HEK293 (cell line): Measurements from ENCODE around the gene B3GALT5.
A peak's percentile ranks its signal among the peaks of the same experiment; 100 is the strongest.
"Not testable (repeated sequence)": the region's sequence is repeated elsewhere in the genome, so short reads cannot be mapped to it uniquely, and the experiment has no call there.

Experiments
- CTCF ChIA-PET: fragments of 350-600 bp; formaldehyde crosslinking; extraction: SDS; loops from one replicate; lab custom pipeline; 2021; ENCODE audit warnings: antibody characterized with exemption; lab: Yijun Ruan, JAX
- POLR2A ChIA-PET: fragments of 300-600 bp; formaldehyde crosslinking; extraction: SDS; loops from one replicate; lab custom pipeline; 2020; ENCODE audit warnings: antibody characterized with exemption, inconsistent platforms; lab: Yijun Ruan, JAX
- H3K27ac ChIP-seq: fragments of 200-500 bp; sonication (Bioruptor generic); 2 replicates; pipeline ENCODE4 v1.5.1; 2014; ENCODE audit warnings: low read depth, low read length, control low read depth, inconsistent platforms; ENCODE audit errors: extremely low read depth
- H3K36me3 ChIP-seq, 2 experiments: fragments of 200-500 bp in 1 of 2; sonication (Bioruptor generic) in 1 of 2; 1 replicate in 1 of 2; 2 replicates in 1 of 2; pipeline ENCODE4 v1.5.1; 2014 to 2017; ENCODE audit warnings: inconsistent platforms in 2 of 2, low read length in 2 of 2; ENCODE audit not compliant: control insufficient read depth in 2 of 2, insufficient read depth in 1 of 2
- H3K4me1 ChIP-seq: fragments of 200-500 bp; sonication (Bioruptor generic); 2 replicates; pipeline ENCODE4 v1.5.1; 2014; ENCODE audit warnings: mild to moderate bottlenecking, low read length, inconsistent platforms; ENCODE audit not compliant: control insufficient read depth, insufficient read depth
- H3K4me3 ChIP-seq: 2 replicates; pipeline ENCODE4 v1.5.1; 2011; ENCODE audit warnings: low read depth, mild to moderate bottlenecking, control low read depth, low read length, moderate library complexity
- H3K9me3 ChIP-seq: fragments of 200-500 bp; sonication (Bioruptor generic); 2 replicates; pipeline ENCODE4 v1.5.1; 2014; ENCODE audit warnings: low read depth, low read length, inconsistent platforms; ENCODE audit not compliant: control insufficient read depth, insufficient read depth
- EGR2 ChIP-seq: fragments of 450-650 bp; formaldehyde crosslinking; IDR thresholded peaks from 2 replicates; pipeline ENCODE4 v1.5.1; 2016; ENCODE audit warnings: low read depth, missing biosample characterization, missing genetic modification characterization
- HOXC10 ChIP-seq: sonication (generic); formaldehyde crosslinking; IDR thresholded peaks from 2 replicates; pipeline ENCODE4 v1.8.1; 2023; ENCODE audit warnings: mild to moderate bottlenecking, missing genetic modification reagents
- KLF9 ChIP-seq: fragments of 450-650 bp; formaldehyde crosslinking; IDR thresholded peaks from 2 replicates; pipeline ENCODE4 v1.5.1; 2016; ENCODE audit warnings: missing biosample characterization, missing genetic modification characterization, low read depth
- ZNF121 ChIP-seq: fragments of 450-650 bp; formaldehyde crosslinking; IDR thresholded peaks from 2 replicates; pipeline ENCODE4 v1.5.1; 2016; ENCODE audit warnings: missing biosample characterization, missing genetic modification characterization
- ZNF146 ChIP-seq: fragments of 450-650 bp; formaldehyde crosslinking; IDR thresholded peaks from 2 replicates; pipeline ENCODE4 v1.5.1; 2016; ENCODE audit warnings: missing biosample characterization, missing genetic modification characterization
- ZNF366 ChIP-seq: fragments of 450-650 bp; formaldehyde crosslinking; conservative IDR thresholded peaks from 2 replicates; pipeline ENCODE4 v1.5.1; 2016; ENCODE audit warnings: missing biosample characterization, missing genetic modification characterization
- ZNF596 ChIP-seq: fragments of 450-650 bp; IDR thresholded peaks from 2 replicates; pipeline ENCODE4 v1.5.0; 2018; ENCODE audit warnings: missing biosample characterization, mild to moderate bottlenecking, missing genetic modification characterization, moderate library complexity
- ZNF624 ChIP-seq: fragments of 450-650 bp; formaldehyde crosslinking; IDR thresholded peaks from 2 replicates; pipeline ENCODE4 v1.5.1; 2017; ENCODE audit warnings: missing biosample characterization, missing genetic modification characterization
- ZNF658 ChIP-seq: fragments of 450-650 bp; formaldehyde crosslinking; IDR thresholded peaks from 2 replicates; pipeline ENCODE4; 2016; ENCODE audit warnings: missing biosample characterization, missing genetic modification characterization
- ZNF701 ChIP-seq: fragments of 450-650 bp; formaldehyde crosslinking; IDR thresholded peaks from 2 replicates; pipeline ENCODE4 v1.5.1; 2016; ENCODE audit warnings: missing biosample characterization, missing genetic modification characterization
- ZNF776 ChIP-seq: fragments of 450-650 bp; formaldehyde crosslinking; IDR thresholded peaks from 2 replicates; pipeline ENCODE4 v1.5.0; 2017; ENCODE audit warnings: missing biosample characterization, missing genetic modification characterization, borderline replicate concordance
- TF ChIP-seq, protein P1 (sequence below): fragments of 450-650 bp; formaldehyde crosslinking; IDR thresholded peaks from 2 replicates; pipeline ENCODE4 v1.5.1; 2016; ENCODE audit warnings: missing biosample characterization, missing genetic modification characterization
- TF ChIP-seq, protein P2 (sequence below): fragments of 450-650 bp; formaldehyde crosslinking; IDR thresholded peaks from 2 replicates; pipeline ENCODE4 v1.5.1; 2016; ENCODE audit warnings: missing biosample characterization, missing genetic modification characterization
- TF ChIP-seq, protein P3 (sequence below): IDR thresholded peaks from 2 replicates; pipeline ENCODE4 v1.6.1; 2011; ENCODE audit warnings: mild to moderate bottlenecking, low read depth, low read length, borderline replicate concordance

The B3GALT5 gene

DNA sequence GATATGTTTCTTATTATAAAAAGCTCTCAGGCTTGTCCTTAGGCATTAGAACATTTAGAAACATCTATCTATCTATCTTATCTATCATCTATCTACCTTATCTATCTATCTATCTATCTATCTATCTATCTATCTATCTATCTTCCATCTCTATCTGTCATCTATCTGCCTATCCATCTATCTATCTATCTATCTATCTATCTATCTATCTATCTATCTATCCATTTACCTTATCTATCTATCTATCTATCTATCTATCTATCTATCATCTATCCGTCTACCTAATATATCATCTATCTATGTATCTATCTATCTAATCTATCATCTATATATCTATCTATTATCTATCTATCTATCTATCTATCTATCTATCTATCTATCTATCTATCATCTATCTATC lies 77.1 kb downstream of the B3GALT5 start:
- H3K27ac ChIP-seq, H3K9me3 ChIP-seq, H3K4me3 ChIP-seq, H3K4me1 ChIP-seq, POLR2A ChIA-PET, H3K36me3 ChIP-seq: not testable (repeated sequence)
- CTCF ChIA-PET: interaction anchor here (0.6 kb wide), 2 partner anchors 23 to 158 kb away, joined by 3 read pairs; no protein-coding TSS in a partner anchor
- TF ChIP-seq ZNF366: peak; percentile 35; the same call in 1 of the 2 replicates

DNA sequence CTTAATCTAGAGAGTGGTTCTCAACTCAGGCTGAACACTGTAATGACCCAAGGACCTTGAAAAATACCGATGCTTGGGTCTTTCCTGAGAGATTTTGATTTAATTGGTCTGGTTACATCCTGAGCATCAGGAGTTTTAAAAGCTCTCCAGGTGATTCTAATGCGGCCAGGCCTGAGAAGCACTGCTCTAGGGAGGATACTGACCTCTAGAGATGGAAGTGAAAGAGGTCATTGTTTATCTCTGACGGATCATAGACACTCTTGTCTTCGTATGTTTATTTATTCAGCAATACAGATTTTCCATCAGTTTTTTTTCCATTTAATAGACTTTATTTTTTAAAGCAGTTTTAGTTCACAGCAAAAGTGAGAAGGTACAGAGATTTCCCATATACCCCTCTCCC lies 77.7 kb downstream of the B3GALT5 start:
- POLR2A ChIA-PET: no interaction called here
- Histone ChIP-seq H3K27ac (no peak overlapping the region), H3K36me3 (no peaks in the 10 kb centered on the region), H3K4me1 (no peaks in the 10 kb centered on the region), H3K9me3 (no peaks in the 10 kb centered on the region), H3K4me3 (no peak overlapping the region)
- TF ChIP-seq ZNF776 (tag by site-specific recombination): no peak
- TF ChIP-seq, protein P1, sequence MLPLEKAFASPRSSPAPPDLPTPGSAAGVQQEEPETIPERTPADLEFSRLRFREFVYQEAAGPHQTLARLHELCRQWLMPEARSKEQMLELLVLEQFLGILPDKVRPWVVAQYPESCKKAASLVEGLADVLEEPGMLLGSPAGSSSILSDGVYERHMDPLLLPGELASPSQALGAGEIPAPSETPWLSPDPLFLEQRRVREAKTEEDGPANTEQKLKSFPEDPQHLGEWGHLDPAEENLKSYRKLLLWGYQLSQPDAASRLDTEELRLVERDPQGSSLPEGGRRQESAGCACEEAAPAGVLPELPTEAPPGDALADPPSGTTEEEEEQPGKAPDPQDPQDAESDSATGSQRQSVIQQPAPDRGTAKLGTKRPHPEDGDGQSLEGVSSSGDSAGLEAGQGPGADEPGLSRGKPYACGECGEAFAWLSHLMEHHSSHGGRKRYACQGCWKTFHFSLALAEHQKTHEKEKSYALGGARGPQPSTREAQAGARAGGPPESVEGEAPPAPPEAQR (tag by site-specific recombination): no peak
- TF ChIP-seq ZNF701: no peak
- no peak for TF ChIP-seq KLF9
- no peak for TF ChIP-seq ZNF658
- TF ChIP-seq ZNF596 (tag by site-specific recombination): no peak
- no peak for TF ChIP-seq ZNF121 (tag by site-specific recombination)
- TF ChIP-seq, protein P2, sequence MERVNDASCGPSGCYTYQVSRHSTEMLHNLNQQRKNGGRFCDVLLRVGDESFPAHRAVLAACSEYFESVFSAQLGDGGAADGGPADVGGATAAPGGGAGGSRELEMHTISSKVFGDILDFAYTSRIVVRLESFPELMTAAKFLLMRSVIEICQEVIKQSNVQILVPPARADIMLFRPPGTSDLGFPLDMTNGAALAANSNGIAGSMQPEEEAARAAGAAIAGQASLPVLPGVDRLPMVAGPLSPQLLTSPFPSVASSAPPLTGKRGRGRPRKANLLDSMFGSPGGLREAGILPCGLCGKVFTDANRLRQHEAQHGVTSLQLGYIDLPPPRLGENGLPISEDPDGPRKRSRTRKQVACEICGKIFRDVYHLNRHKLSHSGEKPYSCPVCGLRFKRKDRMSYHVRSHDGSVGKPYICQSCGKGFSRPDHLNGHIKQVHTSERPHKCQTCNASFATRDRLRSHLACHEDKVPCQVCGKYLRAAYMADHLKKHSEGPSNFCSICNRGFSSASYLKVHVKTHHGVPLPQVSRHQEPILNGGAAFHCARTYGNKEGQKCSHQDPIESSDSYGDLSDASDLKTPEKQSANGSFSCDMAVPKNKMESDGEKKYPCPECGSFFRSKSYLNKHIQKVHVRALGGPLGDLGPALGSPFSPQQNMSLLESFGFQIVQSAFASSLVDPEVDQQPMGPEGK: no peak
- CTCF ChIA-PET: no interaction called here

DNA sequence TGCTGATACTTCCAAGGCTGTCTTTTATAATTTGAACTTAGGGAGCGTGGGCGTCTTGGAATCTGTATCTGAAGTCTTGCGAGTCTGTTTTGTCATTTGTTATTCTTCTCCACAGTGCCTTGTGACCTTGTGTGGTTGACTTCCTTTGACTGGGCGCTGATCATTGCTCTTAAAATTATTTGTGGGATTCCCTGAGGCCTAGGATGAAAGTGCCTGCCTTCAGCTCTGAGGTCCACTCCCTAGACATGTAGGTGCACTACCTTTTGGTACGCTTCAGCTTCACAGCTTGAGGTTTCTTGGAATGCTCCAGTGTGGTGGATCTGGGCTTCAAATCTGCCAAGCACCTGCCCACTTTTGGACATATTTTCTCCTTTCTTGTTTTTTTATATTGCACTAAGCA lies 82.0 kb downstream of the B3GALT5 start:
- Histone ChIP-seq H3K4me1 (no peaks in the 10 kb centered on the region), H3K36me3 (no peaks in the 10 kb centered on the region), H3K27ac (no peak overlapping the region), H3K9me3 (no peaks in the 10 kb centered on the region)
- ChIA-PET POLR2A (no interaction called here), CTCF (interaction anchor here (1.4 kb wide), 1 partner anchor 20 kb away, joined by 4 read pairs; no protein-coding TSS in a partner anchor)
- TF ChIP-seq EGR2 (tag by site-specific recombination) (peak; percentile 72), HOXC10 (CRISPR knock-in tag) (no peak)
- TF ChIP-seq, all 188 proteins: peak for 1
- H3K4me3 ChIP-seq: no peak overlapping the region

DNA sequence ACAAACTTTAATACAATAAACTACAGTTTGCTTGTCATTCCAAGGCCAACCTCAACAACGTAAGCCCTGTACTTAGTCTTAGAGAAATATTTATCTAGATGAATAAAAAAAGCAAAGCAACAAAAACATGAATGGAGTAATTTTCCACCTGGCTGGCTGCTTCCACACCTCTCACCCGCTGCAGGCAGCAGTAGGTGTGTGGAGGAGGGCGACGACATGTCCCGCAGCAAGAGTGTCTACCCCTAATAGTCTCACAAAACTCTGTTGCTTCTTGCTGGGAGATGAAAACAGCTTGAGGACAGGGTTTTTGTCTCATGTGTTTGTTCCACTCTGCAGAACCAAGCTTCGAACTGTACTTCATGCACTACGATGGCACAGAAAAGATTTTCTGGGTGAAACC lies 83.5 kb downstream of the B3GALT5 start:
- CTCF ChIA-PET: interaction anchor here (0.9 to 1.2 kb wide), 2 partner anchors 26 to 164 kb away, joined by 3 read pairs; no protein-coding TSS in a partner anchor
- no peaks in the 10 kb centered on the region for H3K9me3 ChIP-seq

More for the DNA sequence above, 83.5 kb downstream of the B3GALT5 start:
- POLR2A ChIA-PET: no interaction called here
- H3K4me1 ChIP-seq: no peaks in the 10 kb centered on the region
- TF ChIP-seq, protein P3, sequence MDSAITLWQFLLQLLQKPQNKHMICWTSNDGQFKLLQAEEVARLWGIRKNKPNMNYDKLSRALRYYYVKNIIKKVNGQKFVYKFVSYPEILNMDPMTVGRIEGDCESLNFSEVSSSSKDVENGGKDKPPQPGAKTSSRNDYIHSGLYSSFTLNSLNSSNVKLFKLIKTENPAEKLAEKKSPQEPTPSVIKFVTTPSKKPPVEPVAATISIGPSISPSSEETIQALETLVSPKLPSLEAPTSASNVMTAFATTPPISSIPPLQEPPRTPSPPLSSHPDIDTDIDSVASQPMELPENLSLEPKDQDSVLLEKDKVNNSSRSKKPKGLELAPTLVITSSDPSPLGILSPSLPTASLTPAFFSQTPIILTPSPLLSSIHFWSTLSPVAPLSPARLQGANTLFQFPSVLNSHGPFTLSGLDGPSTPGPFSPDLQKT: no peak
- TF ChIP-seq EGR2 (tag by site-specific recombination): peak; percentile 27; the same call in 1 of the 2 replicates
- no peak for TF ChIP-seq ZNF624 (tag by site-specific recombination)
- TF ChIP-seq ZNF146 (tag by site-specific recombination): no peak
- TF ChIP-seq, all 188 proteins: peak for 1
- H3K36me3 ChIP-seq: no peaks in the 10 kb centered on the region
- H3K4me3 ChIP-seq: no peak overlapping the region
- no peak overlapping the region for H3K27ac ChIP-seq
